Measurements from ENCODE around the gene PSMD11.

The PSMD11 gene

DNA sequence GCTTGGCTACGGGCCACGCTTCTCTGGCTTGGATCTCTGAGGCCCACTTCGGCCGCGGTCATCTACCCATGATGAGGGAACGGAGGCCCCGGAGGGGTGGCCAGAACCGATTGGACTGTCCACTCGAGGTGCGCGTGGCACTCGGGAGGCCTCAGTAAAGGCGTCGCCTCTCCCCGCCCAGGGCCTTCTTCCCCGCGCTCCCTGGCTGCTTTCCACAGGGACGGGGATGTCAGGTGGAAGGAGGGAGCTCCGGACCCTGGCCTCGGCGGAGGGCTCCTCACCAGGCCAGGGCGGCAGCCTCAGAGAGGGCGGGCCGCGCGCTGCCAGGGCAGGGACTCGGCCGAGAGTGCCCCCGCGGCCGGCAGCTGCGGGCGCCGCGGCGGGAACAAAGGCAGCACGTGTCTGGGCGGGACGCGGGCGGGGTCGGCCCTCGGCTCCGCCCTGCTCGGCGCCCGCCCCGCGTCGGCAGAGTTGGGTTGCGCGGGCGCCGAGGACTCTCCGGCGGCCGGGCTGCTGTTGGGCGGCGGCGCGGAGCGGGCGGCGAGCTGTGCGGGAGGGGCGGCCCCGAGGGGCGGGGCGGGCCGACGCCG, 41.9 kb downstream of the PSMD11 start:
- peak; percentile 83 for TF ChIP-seq ZFX (IDR thresholded peaks at IDR 0.05)
- TF ChIP-seq, protein P1, sequence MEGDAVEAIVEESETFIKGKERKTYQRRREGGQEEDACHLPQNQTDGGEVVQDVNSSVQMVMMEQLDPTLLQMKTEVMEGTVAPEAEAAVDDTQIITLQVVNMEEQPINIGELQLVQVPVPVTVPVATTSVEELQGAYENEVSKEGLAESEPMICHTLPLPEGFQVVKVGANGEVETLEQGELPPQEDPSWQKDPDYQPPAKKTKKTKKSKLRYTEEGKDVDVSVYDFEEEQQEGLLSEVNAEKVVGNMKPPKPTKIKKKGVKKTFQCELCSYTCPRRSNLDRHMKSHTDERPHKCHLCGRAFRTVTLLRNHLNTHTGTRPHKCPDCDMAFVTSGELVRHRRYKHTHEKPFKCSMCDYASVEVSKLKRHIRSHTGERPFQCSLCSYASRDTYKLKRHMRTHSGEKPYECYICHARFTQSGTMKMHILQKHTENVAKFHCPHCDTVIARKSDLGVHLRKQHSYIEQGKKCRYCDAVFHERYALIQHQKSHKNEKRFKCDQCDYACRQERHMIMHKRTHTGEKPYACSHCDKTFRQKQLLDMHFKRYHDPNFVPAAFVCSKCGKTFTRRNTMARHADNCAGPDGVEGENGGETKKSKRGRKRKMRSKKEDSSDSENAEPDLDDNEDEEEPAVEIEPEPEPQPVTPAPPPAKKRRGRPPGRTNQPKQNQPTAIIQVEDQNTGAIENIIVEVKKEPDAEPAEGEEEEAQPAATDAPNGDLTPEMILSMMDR (conservative IDR thresholded peaks at IDR 0.05): no peak
- H3K27ac ChIP-seq: peak overlapping the region; percentile 74

DNA sequence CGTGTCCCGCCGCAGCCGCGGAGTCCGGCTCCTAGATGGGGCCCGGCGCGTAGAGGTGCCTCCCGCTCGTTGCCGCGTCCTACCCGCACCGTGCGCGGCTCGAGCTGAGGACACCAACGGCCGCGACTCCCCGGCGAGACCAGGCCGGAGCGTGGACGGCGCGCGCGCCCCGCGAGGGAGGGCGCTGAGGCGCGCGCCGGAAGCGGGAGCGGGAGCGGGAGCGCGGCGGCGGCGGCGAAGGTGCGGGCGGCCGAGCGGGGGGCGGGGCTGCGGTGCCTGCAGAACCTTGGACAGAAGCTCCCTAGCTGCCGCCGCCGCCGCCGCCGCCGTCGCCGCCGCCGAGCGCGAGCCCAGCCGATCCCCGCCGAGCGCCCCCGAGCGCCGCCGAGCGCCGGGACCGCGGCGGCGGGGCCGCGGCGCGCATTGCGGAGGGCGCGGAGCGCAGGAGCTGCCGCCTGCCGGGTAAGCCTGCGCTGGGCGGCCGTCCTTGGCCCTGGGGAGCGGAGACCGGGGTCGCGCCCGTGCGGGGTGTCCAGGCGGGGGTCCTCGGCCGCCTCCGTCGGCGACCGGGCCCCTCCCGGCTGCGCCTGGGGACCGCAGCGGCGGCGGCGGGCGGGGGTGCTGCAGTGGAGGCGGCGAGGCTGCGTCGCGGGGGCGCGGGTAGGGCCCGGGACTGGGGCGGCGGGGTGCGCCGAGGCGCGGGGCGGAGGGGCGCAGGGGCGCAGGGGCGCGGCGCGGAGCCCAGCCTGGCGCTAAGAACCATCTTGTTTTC, 42.6 kb downstream of the PSMD11 start, which contains the start of gene CDK5R1:
Gene CDK5R1 (plus strand): TSS at position 293 of the 772 bp plus-strand sequence. CDS start 628 bp downstream, outside the sequence.
- peak within 1 kb of the TSS; percentile 74 for H3K27ac ChIP-seq
- TF ChIP-seq, protein P1 (conservative IDR thresholded peaks at IDR 0.05): no peak; the same call in 1 of the 2 replicates
- 0 out of 2 replicates have a peak, but pooled peaks have one; percentile 6 for TF ChIP-seq ZFX (IDR thresholded peaks at IDR 0.05)

DNA sequence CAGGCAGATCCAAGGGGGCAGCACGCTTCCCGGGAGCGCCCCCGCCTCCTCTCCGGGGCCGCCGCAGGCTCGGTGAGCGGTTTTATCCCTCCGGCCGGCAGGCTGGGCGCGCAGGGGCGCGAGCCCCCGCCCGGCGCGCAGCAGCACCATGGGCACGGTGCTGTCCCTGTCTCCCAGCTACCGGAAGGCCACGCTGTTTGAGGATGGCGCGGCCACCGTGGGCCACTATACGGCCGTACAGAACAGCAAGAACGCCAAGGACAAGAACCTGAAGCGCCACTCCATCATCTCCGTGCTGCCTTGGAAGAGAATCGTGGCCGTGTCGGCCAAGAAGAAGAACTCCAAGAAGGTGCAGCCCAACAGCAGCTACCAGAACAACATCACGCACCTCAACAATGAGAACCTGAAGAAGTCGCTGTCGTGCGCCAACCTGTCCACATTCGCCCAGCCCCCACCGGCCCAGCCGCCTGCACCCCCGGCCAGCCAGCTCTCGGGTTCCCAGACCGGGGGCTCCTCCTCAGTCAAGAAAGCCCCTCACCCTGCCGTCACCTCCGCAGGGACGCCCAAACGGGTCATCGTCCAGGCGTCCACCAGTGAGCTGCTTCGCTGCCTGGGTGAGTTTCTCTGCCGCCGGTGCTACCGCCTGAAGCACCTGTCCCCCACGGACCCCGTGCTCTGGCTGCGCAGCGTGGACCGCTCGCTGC, 43.3 kb downstream of the PSMD11 start:
- peak overlapping the region; percentile 74 for H3K27ac ChIP-seq
- TF ChIP-seq ZFX (IDR thresholded peaks at IDR 0.05): no peak
- TF ChIP-seq, protein P1 (conservative IDR thresholded peaks at IDR 0.05): no peak

DNA sequence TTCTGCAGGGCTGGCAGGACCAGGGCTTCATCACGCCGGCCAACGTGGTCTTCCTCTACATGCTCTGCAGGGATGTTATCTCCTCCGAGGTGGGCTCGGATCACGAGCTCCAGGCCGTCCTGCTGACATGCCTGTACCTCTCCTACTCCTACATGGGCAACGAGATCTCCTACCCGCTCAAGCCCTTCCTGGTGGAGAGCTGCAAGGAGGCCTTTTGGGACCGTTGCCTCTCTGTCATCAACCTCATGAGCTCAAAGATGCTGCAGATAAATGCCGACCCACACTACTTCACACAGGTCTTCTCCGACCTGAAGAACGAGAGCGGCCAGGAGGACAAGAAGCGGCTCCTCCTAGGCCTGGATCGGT, 43.9 kb downstream of the PSMD11 start:
- peak overlapping the region; percentile 74; the same call in 1 of the 2 replicates for H3K27ac ChIP-seq
- TF ChIP-seq, protein P1 (conservative IDR thresholded peaks at IDR 0.05): no peak
- TF ChIP-seq ZFX (IDR thresholded peaks at IDR 0.05): no peak

DNA sequence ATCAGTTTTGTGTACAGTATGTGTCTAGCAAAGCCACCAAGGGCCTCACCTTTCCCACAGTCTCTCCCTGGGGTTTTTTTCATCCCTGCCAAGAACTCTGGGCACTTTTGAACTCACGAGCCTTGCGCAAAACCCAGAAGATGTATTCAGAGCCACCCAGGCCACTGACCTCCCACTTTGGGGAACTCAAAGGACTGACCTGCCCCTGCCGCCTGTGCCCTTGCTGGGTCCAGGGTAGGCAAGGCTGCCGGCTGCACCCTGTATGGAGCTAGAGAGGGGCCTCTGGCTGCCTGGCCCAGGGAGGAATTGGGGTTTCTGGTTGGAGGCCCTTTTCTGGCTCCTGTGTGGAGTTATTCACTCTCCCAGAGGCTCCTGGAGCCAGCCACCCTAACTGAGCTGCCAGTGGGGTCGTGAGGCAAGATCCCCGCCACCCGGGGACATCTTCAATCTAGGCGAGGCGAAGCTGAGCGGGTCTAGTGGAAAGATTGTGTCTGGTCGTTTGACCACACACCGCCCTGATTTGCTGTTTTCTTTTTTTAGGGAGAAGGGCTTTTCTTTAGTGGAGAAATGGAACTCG, 44.4 kb downstream of the PSMD11 start:
- no peak overlapping the region for H3K27ac ChIP-seq
- TF ChIP-seq, protein P1 (conservative IDR thresholded peaks at IDR 0.05): no peak
- TF ChIP-seq ZFX (IDR thresholded peaks at IDR 0.05): no peak

DNA sequence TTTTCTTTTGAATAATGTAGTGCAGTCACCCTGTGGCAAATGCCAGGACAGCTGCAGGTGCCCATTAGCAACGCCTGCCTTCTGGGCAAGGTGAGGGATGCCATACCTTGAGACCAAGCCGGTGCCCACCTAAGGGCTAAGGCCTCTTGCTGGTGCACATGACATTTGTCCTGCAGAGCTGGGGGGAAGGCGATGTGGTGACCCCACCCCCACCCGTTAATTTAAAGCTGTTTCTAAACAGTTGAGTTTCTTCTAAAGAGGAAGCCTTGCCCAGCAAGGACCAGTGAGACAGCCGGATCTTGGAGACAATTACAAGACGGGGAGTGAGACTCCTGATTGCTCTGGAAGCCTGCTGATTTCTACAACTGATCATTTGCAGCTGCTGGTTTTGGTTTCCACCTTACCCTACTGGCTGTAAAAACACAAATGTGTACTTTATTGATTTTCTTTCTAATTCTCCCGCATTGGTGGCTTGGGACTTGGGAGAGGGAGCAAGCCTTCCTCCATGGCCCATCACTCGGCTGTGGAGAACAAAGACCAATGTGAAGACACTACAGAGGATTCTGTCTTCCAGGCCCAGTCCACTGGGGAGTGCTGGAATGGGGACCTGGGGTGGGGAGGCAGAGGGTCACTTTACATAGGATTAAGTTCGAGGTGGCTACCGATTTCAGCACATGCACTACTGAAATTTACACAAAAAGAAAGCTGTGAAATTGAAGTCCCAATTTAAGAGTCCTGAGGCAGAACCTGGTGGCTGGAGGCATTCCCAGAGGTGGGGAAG, 45.2 kb downstream of the PSMD11 start:
- no peak overlapping the region for H3K27ac ChIP-seq
- no peak for TF ChIP-seq ZFX (IDR thresholded peaks at IDR 0.05)
- TF ChIP-seq, protein P1 (conservative IDR thresholded peaks at IDR 0.05): no peak
